ENCODE results near the gene PRKCZ. TPM values are rescaled to one million over a fixed set of nuclear protein-coding genes. Genes with fewer than 3 reads are reported as not detected.

Gene PRKCZ
- total and polyA plus RNA-seq, 9 of the 15 experiments (the other 6 are each of a cell fraction or from before 2014, with no cell fraction given), result 0.07 to 3.1 (median 1.3) TPM

- TF ChIP-seq ZBTB5 (IDR thresholded peaks at IDR 0.05) (0 out of 2 replicates have a peak, but pooled peaks have one; percentile 12), PRDM10 (IDR thresholded peaks at IDR 0.05; ENCODE audit: partially characterized antibody) (peak; percentile 83), FOXM1 (IDR thresholded peaks at IDR 0.05; ENCODE audit: low read depth) (no peak), FOXM1 (CRISPR knock-in tag; IDR thresholded peaks at IDR 0.05; ENCODE audit: low read depth) (no peak), MTA2 (IDR thresholded peaks at IDR 0.05; ENCODE audit: low read depth) (0 out of 2 replicates have a peak, but pooled peaks have one; percentile 12), TFE3 (CRISPR knock-in tag; IDR thresholded peaks at IDR 0.05) (peak; percentile 79), CBFB (CRISPR knock-in tag; IDR thresholded peaks at IDR 0.05) (0 out of 2 replicates have a peak, but pooled peaks have one; percentile 16), IRF9 (tag; IDR thresholded peaks at IDR 0.05) (peak; percentile 64; the same call in 1 of the 2 replicates), MLLT1 (IDR thresholded peaks at IDR 0.05) (peak in 1 of 2 experiments; percentile 90; a peak in 2 of 4 replicates), THRB (CRISPR knock-in tag; conservative IDR thresholded peaks at IDR 0.05) (0 out of 2 replicates have a peak, but pooled peaks have one; percentile 40), NCOR1 (IDR thresholded peaks at IDR 0.05) (no peak), SP1 (CRISPR knock-in tag; IDR thresholded peaks at IDR 0.05) (no peak), E2F4 (CRISPR knock-in tag; IDR thresholded peaks at IDR 0.05; ENCODE audit: low read depth) (no peak), ZNF184 (CRISPR knock-in tag; IDR thresholded peaks at IDR 0.05) (no peak)
These were observed 129.2 kb downstream of the PRKCZ start (continued) for GRCh38 chr1:2179283-2180013.
